ENCODE data around the gene DPP6. TPM values are rescaled to one million over a fixed set of nuclear protein-coding genes. Genes with fewer than 3 reads are reported as not detected.

Gene DPP6
- total and polyA plus RNA-seq, 2 experiments from 2014 or later = not detected

- no peak for TF ChIP-seq REST (IDR thresholded peaks at IDR 0.05; ENCODE audit: unreplicated experiment)
- TF ChIP-seq NANOG (IDR thresholded peaks at IDR 0.05; ENCODE audit: borderline replicate concordance) = no peak
- no peak for TF ChIP-seq ZNF331 (CRISPR knock-in tag; IDR thresholded peaks at IDR 0.05; ENCODE audit: low read depth)
- no peak for TF ChIP-seq ZNF114 (CRISPR knock-in tag; IDR thresholded peaks at IDR 0.05)
- no peak for TF ChIP-seq STAT1 (IDR thresholded peaks at IDR 0.05; ENCODE audit: unreplicated experiment)
- no peak for TF ChIP-seq ZNF462 (CRISPR knock-in tag; IDR thresholded peaks at IDR 0.05)
- no peak for TF ChIP-seq EZH2phosphoT487 (IDR thresholded peaks at IDR 0.05; ENCODE audit: unreplicated experiment)
Measured at GRCh38 chr7:154326421-154326820, 274.2 kb downstream of the DPP6 start (continued).
